Activated gamma-delta T cell treated with Interleukin-2 at 50 U/mL for 16 hours (primary cell): Measurements from ENCODE around the gene ZNF485.
"Not testable (repeated sequence)": the region's sequence is repeated elsewhere in the genome, so short reads cannot be mapped to it uniquely, and the experiment has no call there.

Source experiments
- DNase-seq: peaks from one replicate; pipeline ENCODE4 v3.0.0-alpha.2; 2020

Gene ZNF485

GRCh38 chr10:43606323-43607198, at the start of gene ZNF485:
Gene ZNF485, plus strand, starts transcription at chr10:43606438. Its CDS starts 613 bp downstream, at chr10:43607051.
- peak; percentile 53 for DNase-seq

- no peak for DNase-seq
These were observed 49.0 kb upstream of the ZNF485 start for GRCh38 chr10:43557214-43557613.

DNA sequence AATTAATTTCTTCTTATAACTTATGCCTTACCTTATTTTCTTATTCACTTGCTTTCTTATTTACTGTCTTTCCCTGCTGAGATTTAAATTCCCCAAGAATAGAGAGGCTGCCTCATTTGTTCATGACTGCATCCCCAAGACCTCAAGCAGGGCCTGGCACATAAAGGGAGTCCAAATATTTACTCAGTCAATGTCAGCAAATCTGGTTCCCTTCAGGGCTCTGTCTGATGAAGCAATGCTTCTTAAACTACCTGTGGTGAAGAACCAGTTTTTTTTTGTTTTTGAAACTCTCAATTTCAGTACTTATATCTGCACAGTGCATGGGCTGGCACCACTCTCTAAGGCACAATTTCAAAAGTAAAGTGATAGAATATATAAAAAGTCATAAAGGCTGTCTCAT, 36.6 kb upstream of the ZNF485 start:
- DNase-seq, result no peak

DNA sequence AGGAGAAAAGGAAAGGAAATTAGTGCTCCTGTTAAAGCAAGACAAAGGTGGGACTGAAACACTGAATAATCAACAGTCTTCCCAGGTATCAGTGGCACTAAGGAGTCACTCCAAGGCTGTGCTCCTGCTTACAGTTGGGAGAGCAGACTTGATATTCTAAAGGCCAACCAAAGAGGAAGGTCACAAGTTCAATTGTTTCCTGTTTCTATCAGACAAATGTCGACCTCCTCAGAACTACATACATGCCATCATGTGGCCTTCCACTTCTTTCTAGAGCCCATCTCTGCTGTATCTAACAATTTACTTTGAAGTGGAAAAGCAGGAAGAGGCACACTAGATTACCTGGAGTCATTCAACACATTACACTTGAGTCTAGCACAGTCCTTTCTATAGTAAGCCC, 35.3 kb upstream of the ZNF485 start:
- DNase-seq, result no peak

- no peak for DNase-seq
These were observed 32.8 kb upstream of the ZNF485 start for GRCh38 chr10:43573250-43574000.

DNA sequence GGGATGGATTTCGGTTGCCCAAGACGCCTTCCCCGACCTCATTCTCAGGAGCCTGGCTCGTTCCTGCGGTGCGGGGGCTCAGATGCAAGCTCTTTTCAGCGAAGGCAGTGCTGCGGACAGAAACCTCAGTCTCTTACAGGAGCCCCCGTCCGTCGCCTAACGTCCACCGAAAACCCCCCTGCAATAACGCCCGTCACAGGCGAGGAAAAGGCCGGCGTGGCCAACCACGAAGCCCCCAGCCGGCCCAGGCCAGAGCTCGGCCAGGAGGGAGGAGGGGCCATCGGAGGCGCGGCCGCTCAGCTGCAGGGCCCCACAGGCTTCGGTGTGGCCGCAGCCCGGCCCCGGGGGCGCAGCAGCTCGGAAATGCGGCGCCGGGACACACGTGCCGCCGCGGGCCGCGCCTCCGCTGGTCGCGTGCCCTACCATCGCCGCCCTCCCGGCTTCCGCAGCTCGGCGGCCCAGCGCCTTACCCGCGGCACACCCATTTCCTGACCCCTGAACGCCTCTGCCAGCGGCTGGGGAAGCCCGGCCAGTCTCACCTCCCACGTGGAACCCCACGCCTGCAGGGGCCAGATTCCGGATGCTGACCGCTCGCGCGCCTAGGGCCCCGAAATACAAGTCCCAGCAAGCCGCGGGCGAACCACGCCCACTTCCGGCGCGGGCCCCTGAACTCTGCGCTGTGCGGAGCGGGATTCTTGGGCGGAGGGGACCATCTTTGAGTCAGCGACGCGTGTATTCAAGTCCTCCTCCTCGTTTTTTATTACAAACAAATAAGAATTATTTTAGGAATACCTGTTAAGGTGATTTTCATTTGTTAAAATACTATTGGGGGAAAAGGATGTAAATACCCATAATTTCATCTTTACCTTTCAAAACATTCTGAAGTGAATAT, 32.0 kb upstream of the ZNF485 start, which contains the start of gene ZNF239:
TSS of gene ZNF239 (minus strand) at position 616 of the 892 bp plus-strand sequence. CDS start 16,537 bp downstream, outside the sequence.
- peak; percentile 80 for DNase-seq

- no peak for DNase-seq
These were observed 31.3 kb upstream of the ZNF485 start for GRCh38 chr10:43574906-43575305.

- DNase-seq, result no peak
These were observed 30.2 kb upstream of the ZNF485 start for GRCh38 chr10:43576062-43576461.

DNA sequence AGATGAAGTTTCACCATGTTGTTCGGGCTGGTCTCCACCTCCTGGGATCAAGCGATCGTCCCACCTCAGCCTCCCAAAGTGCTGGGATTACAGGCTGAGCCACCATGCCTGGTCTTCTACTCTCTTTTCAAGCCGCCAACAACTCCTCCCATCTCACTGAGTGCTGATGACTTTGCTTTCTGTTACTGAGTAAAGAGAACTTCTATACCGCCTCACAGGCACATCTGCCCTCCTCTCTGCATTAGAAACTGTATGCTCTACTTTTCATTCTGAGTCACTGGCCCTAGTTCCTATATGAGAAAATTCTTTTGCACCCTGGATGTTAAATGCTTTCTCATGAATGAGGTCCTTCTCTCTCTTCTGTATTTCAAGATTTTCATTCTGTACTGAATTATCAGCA, 29.7 kb upstream of the ZNF485 start:
- DNase-seq, result no peak

- DNase-seq, result no peak
These were observed 22.2 kb upstream of the ZNF485 start for GRCh38 chr10:43584051-43584450.

GRCh38 chr10:43585046-43585445, 21.2 kb upstream of the ZNF485 start:
- DNase-seq, result no peak

GRCh38 chr10:43585981-43586729, 20.1 kb upstream of the ZNF485 start:
- DNase-seq, result no peak

DNA sequence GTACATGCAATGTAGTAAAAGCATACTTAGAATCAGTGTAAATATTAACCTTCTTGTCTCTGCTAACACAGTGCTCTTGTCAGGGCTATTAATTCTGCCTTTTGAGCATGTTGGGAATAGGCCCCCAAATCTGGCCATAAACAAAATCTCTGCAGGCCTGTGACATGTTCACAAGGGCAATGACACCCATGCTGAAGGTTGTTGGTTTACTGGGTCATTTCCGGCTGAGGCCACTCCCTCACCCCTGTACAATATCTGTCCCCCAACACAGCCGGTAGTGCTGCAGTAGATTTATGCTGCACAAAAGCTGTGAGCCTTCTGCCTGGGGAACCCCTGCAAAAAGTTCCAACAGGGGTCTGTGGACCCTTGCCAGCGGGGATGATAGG, 19.5 kb upstream of the ZNF485 start:
- not testable (repeated sequence) for DNase-seq

GRCh38 chr10:43591303-43591904, 14.8 kb upstream of the ZNF485 start:
- no peak for DNase-seq

- DNase-seq, result no peak
These were observed 11.2 kb upstream of the ZNF485 start for GRCh38 chr10:43594944-43595589.

GRCh38 chr10:43595739-43596298, 10.4 kb upstream of the ZNF485 start:
- peak; percentile 15 for DNase-seq

DNA sequence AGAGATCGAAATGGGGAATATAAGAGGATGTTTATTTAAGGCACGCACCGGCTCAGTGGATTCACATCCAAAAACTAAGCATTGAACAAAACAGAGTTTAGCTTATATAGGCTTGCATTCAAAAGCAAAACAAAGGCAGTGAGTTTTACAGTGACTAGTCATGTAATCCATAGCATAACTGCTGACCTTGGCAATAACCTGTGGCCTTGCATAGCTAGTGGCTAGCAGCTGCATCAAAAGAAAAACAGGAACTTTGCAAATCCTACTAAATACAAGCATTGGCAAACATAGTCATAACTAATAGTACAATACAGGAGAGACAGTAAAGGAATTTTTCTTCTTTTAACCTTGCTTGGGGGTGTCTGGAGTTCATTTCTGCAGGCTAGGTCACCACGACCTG, 9.7 kb upstream of the ZNF485 start:
- DNase-seq, result no peak

GRCh38 chr10:43598446-43598845, 7.8 kb upstream of the ZNF485 start:
- no peak for DNase-seq

DNA sequence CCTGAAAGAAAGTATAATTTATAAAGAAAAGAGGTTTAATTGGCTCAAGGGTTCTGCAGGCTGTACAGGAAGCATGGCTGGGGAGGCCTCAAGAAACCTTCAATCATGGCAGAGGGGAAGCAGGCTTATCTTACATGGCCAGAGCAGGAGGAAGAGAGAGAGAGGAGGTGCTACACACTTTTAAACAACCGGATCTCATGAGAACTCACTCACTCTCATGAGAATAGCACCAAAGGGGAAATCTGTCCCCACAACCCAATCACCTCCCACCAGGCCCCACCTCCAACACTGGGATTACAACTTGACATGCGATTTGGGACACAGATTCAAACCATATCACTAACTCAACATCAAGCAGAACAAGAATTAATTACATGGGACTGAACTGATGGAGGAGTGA, 6.9 kb upstream of the ZNF485 start:
- no peak for DNase-seq

- DNase-seq, result not testable (repeated sequence)
These were observed 4.7 kb upstream of the ZNF485 start for GRCh38 chr10:43601576-43601975.

GRCh38 chr10:43605850-43606322, 352 bp upstream of the ZNF485 start:
- DNase-seq, result no peak
